SK-N-SH (cell line): ENCODE measurements around the gene GJD4. TPM values are rescaled to one million over a fixed set of nuclear protein-coding genes. Genes with fewer than 3 reads are reported as not detected.

Experiments
- CTCF ChIA-PET: fragments of 300-600, 350-600 bp; formaldehyde crosslinking; extraction: SDS; loops from one replicate; lab custom pipeline; 2021; lab: Yijun Ruan, JAX
- POLR2A ChIA-PET: fragments of 350-600 bp; sonication (Branson Sonifier 250); formaldehyde crosslinking; extraction: SDS; loops from one replicate; lab custom pipeline; 2020; ENCODE audit warnings: antibody characterized with exemption, inconsistent platforms; lab: Yijun Ruan, JAX
- DNase-seq: peaks from one replicate; pipeline ENCODE4 v3.0.0; 2012
- H2AFZ ChIP-seq: fragments of 200-600 bp; sonication (generic); 2 replicates; pipeline ENCODE4 v1.8.1; 2016; ENCODE audit warnings: antibody characterized with exemption, mild to moderate bottlenecking, low read depth
- H3F3A ChIP-seq: fragments of 200-600 bp; sonication (generic); replicated peaks from 2 replicates; pipeline ENCODE3; 2016; ENCODE audit warnings: antibody characterized with exemption, mild to moderate bottlenecking; ENCODE audit not compliant: insufficient read depth
- H3K27ac ChIP-seq, 2 experiments: fragments of 200-500 bp in 1 of 2; fragments of 200-600 bp in 1 of 2; sonication (Bioruptor generic) in 1 of 2; sonication (generic), shearing (Covaris generic) in 1 of 2; 2 replicates each; pipeline versions ENCODE4 v1.5.1 to v1.6.1; 2014 to 2016; ENCODE audit warnings: low read depth in 2 of 2, inconsistent platforms in 1 of 2, low read length in 1 of 2, mild to moderate bottlenecking in 1 of 2, mixed read lengths in 1 of 2
- H3K27me3 ChIP-seq: fragments of 200-600 bp; sonication (generic), shearing (Covaris generic); 2 replicates; pipeline ENCODE4 v1.6.1; 2016; ENCODE audit warnings: mixed run types; ENCODE audit not compliant: insufficient read depth
- H3K36me3 ChIP-seq, 2 experiments: fragments of 200-500 bp in 1 of 2; fragments of 200-600 bp in 1 of 2; sonication (Bioruptor generic) in 1 of 2; sonication (generic) in 1 of 2; replicated peaks in 1 of 2; 2 replicates each; pipeline versions ENCODE3 to v1.5.1; 2014 to 2016; ENCODE audit warnings: low read length in 1 of 2, mild to moderate bottlenecking in 1 of 2; ENCODE audit not compliant: insufficient read depth in 2 of 2, control insufficient read depth in 1 of 2
- H3K4me1 ChIP-seq, 2 experiments: fragments of 200-500 bp in 1 of 2; fragments of 200-600 bp in 1 of 2; sonication (Bioruptor generic) in 1 of 2; sonication (generic), shearing (Covaris generic) in 1 of 2; 2 replicates each; pipeline versions ENCODE4 v1.5.1 to v1.6.1; 2014 to 2016; ENCODE audit warnings: low read depth in 1 of 2, low read length in 1 of 2, mixed run types in 1 of 2; ENCODE audit not compliant: insufficient read depth in 2 of 2, control insufficient read depth in 1 of 2
- H3K4me2 ChIP-seq: fragments of 200-600 bp; sonication (generic), shearing (Covaris generic); 2 replicates; pipeline ENCODE4 v1.6.1; 2017; ENCODE audit warnings: mixed run types
- H3K4me3 ChIP-seq, 2 experiments: fragments of 200-500 bp in 1 of 2; fragments of 200-600 bp in 1 of 2; sonication (Bioruptor generic) in 1 of 2; sonication (generic), shearing (Covaris generic) in 1 of 2; 2 replicates each; pipeline versions ENCODE4 v1.5.1 to v1.8.1; 2014 to 2016; ENCODE audit warnings: low read depth in 2 of 2, inconsistent platforms in 1 of 2, low read length in 1 of 2, mild to moderate bottlenecking in 1 of 2, mixed read lengths in 1 of 2, moderate library complexity in 1 of 2
- H3K79me2 ChIP-seq: fragments of 200-600 bp; sonication (generic); 2 replicates; pipeline ENCODE4 v1.8.1; 2017; ENCODE audit warnings: mild to moderate bottlenecking; ENCODE audit not compliant: insufficient read depth
- H3K9ac ChIP-seq: fragments of 200-600 bp; sonication (generic); 2 replicates; pipeline ENCODE4 v1.6.1; 2017; ENCODE audit warnings: mixed run types
- H3K9me2 ChIP-seq: fragments of 200-600 bp; sonication (generic); 2 replicates; pipeline ENCODE4 v1.6.1; 2017; ENCODE audit warnings: mixed run types
- H3K9me3 ChIP-seq: fragments of 200-600 bp; sonication (generic); 2 replicates; pipeline ENCODE4 v1.6.1; 2017; ENCODE audit warnings: mixed run types, mild to moderate bottlenecking, moderate library complexity
- H4K20me1 ChIP-seq: fragments of 200-600 bp; sonication (generic); 2 replicates; pipeline ENCODE4 v1.6.1; 2017; ENCODE audit warnings: mild to moderate bottlenecking, mixed run types; ENCODE audit not compliant: insufficient read depth
- CTCF ChIP-seq: fragments of 200-600 bp; sonication (generic); IDR thresholded peaks from 2 replicates; pipeline ENCODE4 v1.6.1; 2017; ENCODE audit warnings: antibody characterized with exemption, mild to moderate bottlenecking, moderate library complexity
- ELF1 ChIP-seq: IDR thresholded peaks from 2 replicates; pipeline ENCODE4 v1.4.0; 2012
- EP300 ChIP-seq, 2 experiments: IDR thresholded peaks; 2 replicates each; pipeline versions ENCODE4 v1.4.0 to v1.6.1; 2012; ENCODE audit warnings: borderline replicate concordance in 1 of 2, low read depth in 1 of 2, low read length in 1 of 2
- EZH2phosphoT487 ChIP-seq: fragments of 200-600 bp; sonication (generic); IDR thresholded peaks from 2 replicates; pipeline ENCODE4 v1.6.1; 2017; ENCODE audit warnings: low read depth, mixed run types, mild to moderate bottlenecking, antibody characterized with exemption, moderate library complexity, borderline replicate concordance
- FOSL2 ChIP-seq: IDR thresholded peaks from 2 replicates; pipeline ENCODE4 v1.4.0; 2012; ENCODE audit warnings: low read depth, mild to moderate bottlenecking, moderate library complexity, borderline replicate concordance
- GABPA ChIP-seq: IDR thresholded peaks from 2 replicates; pipeline ENCODE4 v1.4.0; 2012; ENCODE audit warnings: low read depth, mild to moderate bottlenecking
- MEF2A ChIP-seq: IDR thresholded peaks from 2 replicates; pipeline ENCODE4 v1.4.0; 2012; ENCODE audit warnings: low read depth, borderline replicate concordance
- MXI1 ChIP-seq: IDR thresholded peaks from 2 replicates; pipeline ENCODE4 v1.6.1; 2012; ENCODE audit warnings: mild to moderate bottlenecking, low read depth, low read length, improper control_type of control experiment
- NFIC ChIP-seq: IDR thresholded peaks from 2 replicates; pipeline ENCODE4 v1.4.0; 2012; ENCODE audit warnings: borderline replicate concordance
- NRF1 ChIP-seq: IDR thresholded peaks from 2 replicates; pipeline ENCODE4 v1.6.1; 2012; ENCODE audit warnings: low read depth, mild to moderate bottlenecking, low read length
- PBX3 ChIP-seq: IDR thresholded peaks from 2 replicates; pipeline ENCODE4; 2012
- RAD21 ChIP-seq: IDR thresholded peaks from 2 replicates; pipeline ENCODE4 v1.6.1; 2012; ENCODE audit warnings: mild to moderate bottlenecking, low read length
- RCOR1 ChIP-seq: fragments of 150-350 bp; IDR thresholded peaks from 2 replicates; pipeline ENCODE4 v1.6.1; 2017; ENCODE audit warnings: antibody characterized with exemption, low read length
- RFX5 ChIP-seq: IDR thresholded peaks from 2 replicates; pipeline ENCODE4 v1.6.1; 2012; ENCODE audit warnings: mild to moderate bottlenecking, improper control_type of control experiment, low read length
- SIN3A ChIP-seq: IDR thresholded peaks from 2 replicates; pipeline ENCODE4 v1.6.1; 2012; ENCODE audit warnings: low read depth, mild to moderate bottlenecking, low read length, moderate library complexity, borderline replicate concordance
- SMC3 ChIP-seq: IDR thresholded peaks from 2 replicates; pipeline ENCODE4 v1.6.1; 2012; ENCODE audit warnings: low read depth, low read length, improper control_type of control experiment
- TCF12 ChIP-seq: IDR thresholded peaks from 2 replicates; pipeline ENCODE4 v1.4.0; 2012
- TEAD4 ChIP-seq: IDR thresholded peaks from 2 replicates; pipeline ENCODE4 v1.4.0; 2012; ENCODE audit warnings: mild to moderate bottlenecking, borderline replicate concordance; ENCODE audit not compliant: insufficient read depth
- USF1 ChIP-seq: IDR thresholded peaks from 2 replicates; pipeline ENCODE4 v1.4.0; 2012; ENCODE audit warnings: low read depth, borderline replicate concordance
- WGBS: methylation state at CpG from one replicate; pipeline ENCODE4 v1.1.6; 2017; ENCODE audit warnings: low lambda C conversion rate; 5-methylcytosine and 5-hydroxymethylcytosine counted together
- polyA plus RNA-seq, 3 experiments: library from polyadenylated mRNA; depleted of rRNA; stranded (reverse); fragments of >200 nt; gene quantifications; 2 replicates each; pipeline ENCODE4 v1.2.3, GENCODE V29; 2012

Gene GJD4
- polyA plus RNA-seq, 1 of the 3 experiments (the other 2 are of a cell fraction) = not detected

GRCh38 chr10:35562427-35562826 lies 42.7 kb upstream of the GJD4 start:
- H2AFZ ChIP-seq = no peak overlapping the region
- H4K20me1 ChIP-seq = no peaks in the 10 kb centered on the region
- no peak overlapping the region for H3K27ac ChIP-seq
- H3K4me3 ChIP-seq = no peak overlapping the region
- no peak overlapping the region for H3K4me2 ChIP-seq
- H3K4me1 ChIP-seq = peaks cover 5 to 12% of the 10 kb centered on the region in 2 experiments; a peak in 2 of 4 replicates
- H3K9ac ChIP-seq = no peak overlapping the region
- no peaks in the 10 kb centered on the region for H3K9me3 ChIP-seq
- POLR2A ChIA-PET = no interaction called here
- H3K27me3 ChIP-seq = no peaks in the 10 kb centered on the region
- CTCF ChIA-PET = interaction anchor here (0.6 to 4.7 kb wide), 24 partner anchors 9 to 1318 kb away, joined by 3 to 68 read pairs (median 5); partner anchors contain the start of gene CREM
- H3K9me2 ChIP-seq = no peaks in the 10 kb centered on the region
- no peak for DNase-seq
- WGBS = 97% methylated on average over 1 of the region's 1 CpG
- H3K36me3 ChIP-seq = peaks cover 4 to 20% of the 10 kb centered on the region in 2 experiments
- H3F3A ChIP-seq = no peaks in the 10 kb centered on the region
- peaks cover 3% of the 10 kb centered on the region; the same call in 1 of the 2 replicates for H3K79me2 ChIP-seq
- TF ChIP-seq SIN3A (no peak), RAD21 (no peak), FOSL2 (no peak), EZH2phosphoT487 (no peak), NRF1 (no peak), MEF2A (no peak), ELF1 (no peak), CTCF (no peak), TEAD4 (no peak), EP300 (IDR thresholded peaks at IDR 0.05; ENCODE audit: borderline replicate concordance in 1 of 2, low read depth in 1 of 2, low read length in 1 of 2) (no peak), GABPA (no peak), NFIC (no peak), USF1 (no peak), TCF12 (no peak), SMC3 (no peak), RCOR1 (no peak), RFX5 (no peak), PBX3 (no peak), MXI1 (no peak)
- TF ChIP-seq, all 33 proteins: peak for 0
